Psoas muscle (tissue), 8 donors: ENCODE measurements around the gene ATP6V1F. TPM values are rescaled to one million over a fixed set of nuclear protein-coding genes. Genes with fewer than 3 reads are reported as not detected.
A peak's percentile ranks its signal among the peaks of the same experiment; 100 is the strongest.

Source experiments
- ATAC-seq, 4 donors: fragments of 200-7000 bp; cut with Tn5 transposase; one replicate each; pipeline ENCODE4 v1.9.1; 2020; ENCODE audit warnings: moderate library complexity in 3 of 4, mild to moderate bottlenecking in 2 of 4
- DNase-seq, 2 donors: peaks; one replicate each; pipeline ENCODE4 v3.0.0-alpha.2; 2020
- H3K27ac ChIP-seq: fragments of 200-600 bp; one replicate; pipeline ENCODE4 v1.8.0; 2022
- H3K27me3 ChIP-seq, 3 donors: fragments of 200-600 bp in 1 of 3; one replicate each; pipeline versions ENCODE4 v1.6.1 to v1.8.0; 2013 to 2022; ENCODE audit warnings: low read length in 2 of 3, mild to moderate bottlenecking in 2 of 3, moderate library complexity in 1 of 3; ENCODE audit not compliant: insufficient read depth in 3 of 3
- H3K36me3 ChIP-seq, 2 donors: fragments of 200-600 bp in 1 of 2; one replicate each; pipeline versions ENCODE4 v1.6.1 to v1.8.0; 2013 to 2022; ENCODE audit warnings: low read depth in 1 of 2, mild to moderate bottlenecking in 1 of 2, moderate library complexity in 1 of 2; ENCODE audit not compliant: insufficient read depth in 1 of 2
- H3K4me1 ChIP-seq: fragments of 200-600 bp; one replicate; pipeline ENCODE4 v1.8.0; 2022
- H3K4me3 ChIP-seq: fragments of 200-600 bp; one replicate; pipeline ENCODE4 v1.8.0; 2022; ENCODE audit warnings: mild to moderate bottlenecking
- H3K9me3 ChIP-seq: fragments of 200-600 bp; one replicate; pipeline ENCODE4 v1.8.0; 2022
- WGBS, 3 donors: extraction: QIAGEN DNeasy Blood & Tissue Kit; methylation state at CpG; one replicate each; pipeline versions ENCODE4 v1.1.6 to v1.1.7; 2013; 5-methylcytosine and 5-hydroxymethylcytosine counted together
- intact Hi-C, 2 donors: fragments of 100-400 bp; cut with DNase I; formaldehyde crosslinking; loops; one replicate each; pipeline versions ENCODE4 v1.11.0 to v1.14.2; 2022
- polyA plus RNA-seq, 3 donors: library from polyadenylated mRNA; stranded (reverse); fragments of 200-250 nt; gene quantifications; one replicate each; pipeline ENCODE4 v1.2.3, GENCODE V29; 2013
- total RNA-seq, 4 donors: library from RNA; stranded (reverse); fragmentation: NEBNext Ultra II Directional in 2 of 4; extraction: Animal tissue kit (Norgen Biotek cat#: 25700) in 2 of 4; gene quantifications; one replicate each; pipeline versions ENCODE4 v1.2.1 to v1.2.4, GENCODE V29; 2021 to 2023
- TF ChIP-seq, protein P1 (sequence below): fragments of 200-600 bp; IDR thresholded peaks from one replicate; pipeline ENCODE4 v1.8.0; 2022; ENCODE audit warnings: antibody characterized with exemption
- donor health status: healthy with polysubstance abuse.
- donor health status: DM: no; HTN: no; CAD: no; lungs with moderate emphysema.
- donor health status: Bipolar disorder and iron deficiency.
- donor health status: healthy.
- donor health status: DM: yes; HTN: yes; CAD: no.
- donor health status: DM: no; HTN: no; CAD: no.
- donor health status: DM: no; HTN: no; CAD: no.
- donor health status: DM: yes; HTN: yes; CAD: no.

Gene ATP6V1F
- total and polyA plus RNA-seq, 7 donors: 103 to 210 (median 143) TPM

DNA sequence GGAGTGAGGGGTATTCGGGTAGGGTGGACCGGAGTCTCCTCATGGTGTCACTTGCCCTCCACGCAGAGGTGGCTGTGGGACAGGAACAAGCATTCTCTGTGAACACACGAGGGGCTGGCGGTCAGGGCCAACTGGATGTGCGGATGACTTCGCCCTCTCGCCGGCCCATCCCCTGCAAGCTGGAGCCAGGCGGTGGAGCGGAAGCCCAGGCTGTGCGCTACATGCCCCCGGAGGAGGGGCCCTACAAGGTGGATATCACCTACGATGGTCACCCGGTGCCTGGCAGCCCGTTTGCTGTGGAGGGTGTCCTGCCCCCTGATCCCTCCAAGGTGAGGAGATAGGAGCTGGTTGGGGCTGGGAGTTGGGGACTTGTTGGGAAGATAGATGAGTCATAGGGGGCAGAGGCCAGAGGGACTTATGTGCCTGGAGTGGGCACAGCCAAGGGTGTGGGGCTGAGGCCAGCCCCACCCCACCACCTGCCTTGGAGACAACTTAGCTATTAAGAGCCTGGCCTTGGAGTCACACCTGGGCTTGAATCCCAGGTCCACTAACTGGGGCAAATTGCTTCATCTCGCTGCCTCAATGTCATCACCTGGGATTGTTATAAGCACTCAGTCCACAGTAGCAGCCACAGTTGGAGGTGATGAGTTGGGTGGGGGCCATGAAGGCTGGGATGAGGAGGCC is 18.6 kb upstream of the ATP6V1F start:
- ATAC-seq: peak; percentile 11 to 40 (median 19)
- H3K36me3 ChIP-seq: peaks cover 0 to 100% of the 10 kb centered on the region in 2 donors
- DNase-seq: peak; percentile 34 to 79

DNA sequence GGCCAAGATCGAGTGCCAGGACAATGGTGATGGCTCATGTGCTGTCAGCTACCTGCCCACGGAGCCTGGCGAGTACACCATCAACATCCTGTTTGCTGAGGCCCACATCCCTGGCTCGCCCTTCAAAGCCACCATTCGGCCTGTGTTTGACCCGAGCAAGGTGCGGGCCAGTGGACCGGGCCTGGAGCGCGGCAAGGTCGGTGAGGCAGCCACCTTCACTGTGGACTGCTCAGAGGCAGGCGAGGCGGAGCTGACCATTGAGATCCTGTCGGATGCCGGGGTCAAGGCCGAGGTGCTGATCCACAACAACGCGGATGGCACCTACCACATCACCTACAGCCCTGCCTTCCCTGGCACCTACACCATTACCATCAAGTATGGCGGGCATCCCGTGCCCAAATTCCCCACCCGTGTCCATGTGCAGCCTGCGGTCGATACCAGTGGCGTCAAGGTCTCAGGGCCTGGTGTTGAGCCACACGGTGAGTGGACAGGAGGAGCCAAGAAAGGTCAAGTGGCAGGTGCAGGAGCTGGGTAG is 17.8 kb upstream of the ATP6V1F start:
- intact Hi-C loops: no loop called here
- no peak for ATAC-seq
- peak overlapping the region; percentile 100 for H3K27ac ChIP-seq
- TF ChIP-seq, protein P1, sequence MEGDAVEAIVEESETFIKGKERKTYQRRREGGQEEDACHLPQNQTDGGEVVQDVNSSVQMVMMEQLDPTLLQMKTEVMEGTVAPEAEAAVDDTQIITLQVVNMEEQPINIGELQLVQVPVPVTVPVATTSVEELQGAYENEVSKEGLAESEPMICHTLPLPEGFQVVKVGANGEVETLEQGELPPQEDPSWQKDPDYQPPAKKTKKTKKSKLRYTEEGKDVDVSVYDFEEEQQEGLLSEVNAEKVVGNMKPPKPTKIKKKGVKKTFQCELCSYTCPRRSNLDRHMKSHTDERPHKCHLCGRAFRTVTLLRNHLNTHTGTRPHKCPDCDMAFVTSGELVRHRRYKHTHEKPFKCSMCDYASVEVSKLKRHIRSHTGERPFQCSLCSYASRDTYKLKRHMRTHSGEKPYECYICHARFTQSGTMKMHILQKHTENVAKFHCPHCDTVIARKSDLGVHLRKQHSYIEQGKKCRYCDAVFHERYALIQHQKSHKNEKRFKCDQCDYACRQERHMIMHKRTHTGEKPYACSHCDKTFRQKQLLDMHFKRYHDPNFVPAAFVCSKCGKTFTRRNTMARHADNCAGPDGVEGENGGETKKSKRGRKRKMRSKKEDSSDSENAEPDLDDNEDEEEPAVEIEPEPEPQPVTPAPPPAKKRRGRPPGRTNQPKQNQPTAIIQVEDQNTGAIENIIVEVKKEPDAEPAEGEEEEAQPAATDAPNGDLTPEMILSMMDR: no peak
- no peaks in the 10 kb centered on the region for H3K9me3 ChIP-seq
- H3K27me3 ChIP-seq: no peaks in the 10 kb centered on the region
- WGBS, 3 donors: 70 to 85% (median 75%) methylated on average over 25 of the region's 25 CpGs
- peaks cover 1 to 100% of the 10 kb centered on the region in 2 donors for H3K36me3 ChIP-seq
- H3K4me3 ChIP-seq: no peak overlapping the region
- H3K4me1 ChIP-seq: peaks cover 9% of the 10 kb centered on the region
- peak; percentile 27 to 59 for DNase-seq

More for the DNA sequence above, 18.6 kb upstream of the ATP6V1F start:
- TF ChIP-seq, protein P1: no peak
- Histone ChIP-seq H3K27me3 (no peaks in the 10 kb centered on the region), H3K27ac (peak overlapping the region; percentile 100), H3K9me3 (no peaks in the 10 kb centered on the region), H3K4me1 (peaks cover 15% of the 10 kb centered on the region), H3K4me3 (no peak overlapping the region)
- 52 to 79% (median 53%) methylated on average over 15 to 17 of the region's 17 CpGs for WGBS, 3 donors
- intact Hi-C loops: no loop called here

DNA sequence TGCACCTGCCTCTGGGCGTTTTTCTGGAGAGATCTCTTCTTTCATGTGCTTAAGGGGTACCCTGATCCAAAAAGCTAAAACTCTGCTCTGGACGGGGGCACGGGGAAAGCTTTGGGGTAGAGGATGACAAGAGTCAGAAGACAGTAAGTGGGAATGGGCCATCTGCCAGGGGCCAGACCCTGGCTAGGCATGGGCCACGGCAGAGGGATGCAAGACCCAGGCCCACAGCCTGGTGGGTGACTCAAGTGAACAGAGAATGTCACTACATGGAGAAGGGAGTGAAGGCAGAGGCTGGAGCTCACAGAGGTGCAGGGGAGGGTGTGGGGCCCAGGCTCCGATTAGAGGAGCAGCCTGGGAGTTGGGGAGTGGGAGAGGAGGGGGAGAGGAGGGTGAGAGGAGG is 17.2 kb upstream of the ATP6V1F start:
- intact Hi-C loops: no loop called here
- H3K27me3 ChIP-seq: no peaks in the 10 kb centered on the region
- H3K9me3 ChIP-seq: no peaks in the 10 kb centered on the region
- TF ChIP-seq, protein P1: no peak
- 48 to 59% (median 52%) methylated on average over 5 of the region's 5 CpGs for WGBS, 3 donors
- ATAC-seq: no peak
- peak in 1 of 2 donors; percentile 20 for DNase-seq
- no peak overlapping the region for H3K4me3 ChIP-seq
- peak overlapping the region; percentile 100 for H3K27ac ChIP-seq
- H3K36me3 ChIP-seq: peaks cover 4 to 100% of the 10 kb centered on the region in 2 donors
- peaks cover 6% of the 10 kb centered on the region for H3K4me1 ChIP-seq

- Histone ChIP-seq H3K27me3 (no peaks in the 10 kb centered on the region), H3K4me3 (no peak overlapping the region), H3K4me1 (peaks cover 6% of the 10 kb centered on the region), H3K36me3 (peaks cover 4 to 100% of the 10 kb centered on the region in 2 donors), H3K9me3 (no peaks in the 10 kb centered on the region), H3K27ac (peak overlapping the region; percentile 58)
- WGBS, 3 donors: 60 to 74% (median 61%) methylated on average over 14 to 19 of the region's 19 CpGs
- intact Hi-C loops: no loop called here
- peak in 3 of 4 donors; percentile 2 to 4 (median 2) for ATAC-seq
- TF ChIP-seq, protein P1: no peak
- DNase-seq: peak in 1 of 2 donors; percentile 28
Observed at GRCh38 chr7:128845987-128846386, 16.7 kb upstream of the ATP6V1F start.
